NCI-H2171 (cell line): ENCODE measurements around the gene ITIH1.

Experiments
- DNase-seq: peaks from one replicate; lab custom pipeline; 2025; lab: John Stamatoyannopoulos, UW

The ITIH1 gene

DNA sequence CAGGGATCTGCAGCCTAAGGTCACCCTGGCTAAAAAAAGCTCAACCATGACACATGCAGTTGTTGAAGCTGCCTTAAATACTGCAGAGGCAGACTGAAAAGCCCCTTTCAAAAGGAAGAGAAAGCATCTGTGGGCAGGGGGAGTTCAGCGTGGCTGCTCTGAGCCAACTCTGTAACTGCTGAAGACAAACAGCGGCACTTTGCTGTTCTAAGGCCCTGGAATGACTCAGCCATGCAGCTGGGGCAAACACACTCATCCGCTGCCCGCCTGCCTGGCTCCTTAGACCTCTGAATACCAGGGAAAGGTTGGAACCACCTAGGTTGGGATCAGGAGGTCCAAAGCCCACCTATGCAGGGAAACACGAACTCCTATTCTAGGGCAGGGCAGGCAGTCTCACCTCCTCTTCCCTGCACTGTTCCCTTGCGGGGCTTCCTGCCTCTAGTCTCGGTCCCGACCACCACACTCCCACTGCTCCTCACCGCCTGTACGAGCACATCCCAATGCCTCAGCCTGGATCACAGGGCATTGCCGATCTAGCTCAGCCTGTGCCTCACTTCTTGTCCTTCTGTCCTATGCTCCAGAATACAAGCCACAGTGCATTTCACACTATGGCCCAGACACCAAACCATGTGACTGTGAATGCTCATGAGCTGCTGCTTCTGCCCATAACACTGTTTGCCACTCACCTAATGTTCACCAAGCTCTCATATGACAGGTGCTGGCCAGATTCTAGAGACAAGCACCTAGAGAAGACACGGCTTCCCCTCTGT is 64.0 kb downstream of the ITIH1 start:
- no peak for DNase-seq
